Fibroblast of skin of abdomen (primary cell): ENCODE data around the gene SIRPD.

Experiments used
- DNase-seq: peaks from one replicate; pipeline ENCODE4 v3.0.0-alpha.2; 2013

Gene SIRPD

GRCh38 chr20:1493536-1493935, 64.0 kb downstream of the SIRPD start:
- DNase-seq, result no peak

DNA sequence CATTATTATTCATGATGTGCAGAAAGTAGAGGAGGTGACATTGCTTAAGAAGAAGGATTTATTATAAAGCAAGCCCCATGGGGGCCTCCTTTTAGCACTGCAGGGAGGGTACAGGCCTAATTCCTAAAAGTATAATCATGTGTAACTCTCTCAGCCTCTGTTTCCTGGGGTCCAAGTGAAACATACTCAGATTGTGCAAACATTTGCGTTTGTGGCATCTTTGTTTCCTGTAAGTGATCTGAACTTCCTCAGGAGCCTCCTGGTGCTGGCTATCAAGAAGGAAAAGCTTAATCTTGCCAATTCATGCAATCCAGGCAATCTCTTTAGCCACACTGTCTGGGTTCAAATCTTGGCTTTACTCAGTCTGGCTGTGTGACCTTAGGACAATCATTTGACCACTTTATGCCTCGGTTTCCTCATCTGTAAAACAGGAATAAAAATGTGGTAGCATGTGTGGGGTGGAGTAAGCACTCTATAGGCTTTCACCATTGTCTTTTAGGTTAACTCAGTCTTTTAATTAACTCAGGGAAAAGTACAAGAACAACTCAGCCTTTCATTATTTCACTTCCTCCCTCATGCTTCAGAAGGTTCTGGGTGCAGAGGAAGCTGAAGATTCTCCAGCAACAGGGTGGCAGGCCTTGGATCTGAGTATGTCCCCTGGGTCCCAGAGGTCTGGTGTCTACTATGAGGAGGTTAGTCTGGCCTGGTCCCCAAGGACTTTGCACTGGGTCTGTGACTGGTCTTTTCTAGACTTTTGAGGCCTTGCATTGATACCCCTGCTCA, 65.5 kb downstream of the SIRPD start:
- no peak for DNase-seq

DNA sequence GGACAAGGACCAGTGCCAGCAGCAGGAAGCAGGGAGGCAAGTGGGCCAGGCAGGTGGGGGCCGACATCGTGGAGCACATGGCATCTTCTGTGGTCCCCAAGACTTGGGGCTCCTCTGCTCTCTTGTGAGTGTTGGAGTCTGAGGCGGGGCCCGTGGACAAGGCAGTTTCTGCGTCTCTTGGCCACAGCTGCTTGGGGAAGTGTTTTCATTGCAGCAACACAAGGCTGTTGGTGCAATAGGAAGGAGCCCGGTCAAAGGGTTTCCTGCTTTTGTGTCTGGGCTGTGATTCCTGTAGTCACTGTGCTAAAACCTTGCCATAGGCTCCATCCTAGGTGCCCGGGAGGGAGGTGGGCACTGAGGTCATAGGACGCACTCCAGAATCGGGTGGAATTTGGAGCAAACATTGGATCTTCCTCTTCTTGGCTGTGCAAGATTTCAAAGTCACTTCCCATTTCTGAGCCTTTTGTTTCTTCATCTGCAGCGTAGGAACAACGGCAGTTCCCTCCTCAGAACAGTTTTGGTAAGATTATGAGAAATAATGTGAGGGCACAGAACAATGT, 66.1 kb downstream of the SIRPD start, which contains the start of gene SIRPB2:
Gene SIRPB2, minus strand, starts transcription at position 140 of the 560 bp plus-strand sequence. Its CDS starts 61 bp downstream, at position 79.
- no peak for DNase-seq

DNA sequence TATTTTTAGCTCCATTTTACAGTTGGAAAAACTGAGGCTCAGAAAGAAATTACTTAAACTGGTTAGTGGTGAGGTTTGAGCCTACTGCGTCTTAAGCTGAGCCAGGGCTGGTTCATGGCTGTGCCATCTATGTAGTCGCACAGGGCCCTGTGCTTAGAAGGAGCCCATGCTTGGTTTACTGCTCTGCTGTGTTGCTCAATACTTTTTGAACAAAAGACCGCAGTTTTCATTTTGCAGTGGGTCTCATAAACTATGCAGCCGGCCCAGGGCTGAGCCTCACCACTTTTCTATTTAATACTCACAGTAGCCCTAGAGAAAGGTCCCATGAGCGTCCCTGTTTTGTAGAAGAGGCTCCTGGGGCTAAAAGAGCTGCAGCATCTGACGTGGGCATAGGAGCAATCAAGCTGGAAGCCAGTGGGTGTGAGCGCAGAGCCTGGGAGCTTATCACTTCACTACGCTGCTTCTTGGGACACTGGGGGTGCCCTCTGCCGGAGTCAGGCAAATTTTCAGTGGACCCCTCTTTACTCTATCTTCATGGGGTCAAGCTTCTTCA, 66.8 kb downstream of the SIRPD start:
- no peak for DNase-seq

DNA sequence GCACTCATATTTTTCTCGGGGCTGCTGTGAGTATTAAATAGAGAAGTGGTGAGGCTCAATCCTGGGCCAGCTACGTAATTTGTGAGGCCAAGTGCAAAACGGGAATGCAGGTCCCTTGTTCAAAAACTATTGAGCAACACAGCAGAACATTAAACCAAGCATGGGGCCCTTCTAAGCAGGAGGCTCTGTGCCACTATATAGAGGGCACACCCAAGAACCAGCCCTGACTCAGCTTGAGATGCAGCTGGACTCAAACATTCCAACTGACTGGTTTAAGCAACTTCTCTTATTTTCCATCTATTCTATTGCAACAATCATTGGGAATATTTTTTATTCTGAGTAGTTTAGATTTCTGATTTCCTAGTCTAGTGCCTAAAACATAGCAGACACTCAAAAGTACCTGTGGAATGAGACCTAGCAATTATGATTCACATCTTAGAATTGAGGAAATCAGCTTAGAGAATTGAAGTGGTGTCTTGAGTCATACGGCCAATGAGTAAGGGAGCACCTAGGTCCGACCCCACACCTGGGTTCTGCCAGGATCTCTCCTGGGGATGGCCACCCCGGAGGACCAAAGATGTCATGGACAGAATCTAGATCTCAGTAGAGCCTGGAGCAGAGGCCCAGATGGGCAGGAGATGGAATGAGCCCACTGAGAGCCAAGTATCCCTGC, 67.6 kb downstream of the SIRPD start:
- no peak for DNase-seq

GRCh38 chr20:1489325-1489724, 68.2 kb downstream of the SIRPD start:
- no peak for DNase-seq

- DNase-seq, result no peak
These were observed 70.9 kb downstream of the SIRPD start for GRCh38 chr20:1486566-1486965.

DNA sequence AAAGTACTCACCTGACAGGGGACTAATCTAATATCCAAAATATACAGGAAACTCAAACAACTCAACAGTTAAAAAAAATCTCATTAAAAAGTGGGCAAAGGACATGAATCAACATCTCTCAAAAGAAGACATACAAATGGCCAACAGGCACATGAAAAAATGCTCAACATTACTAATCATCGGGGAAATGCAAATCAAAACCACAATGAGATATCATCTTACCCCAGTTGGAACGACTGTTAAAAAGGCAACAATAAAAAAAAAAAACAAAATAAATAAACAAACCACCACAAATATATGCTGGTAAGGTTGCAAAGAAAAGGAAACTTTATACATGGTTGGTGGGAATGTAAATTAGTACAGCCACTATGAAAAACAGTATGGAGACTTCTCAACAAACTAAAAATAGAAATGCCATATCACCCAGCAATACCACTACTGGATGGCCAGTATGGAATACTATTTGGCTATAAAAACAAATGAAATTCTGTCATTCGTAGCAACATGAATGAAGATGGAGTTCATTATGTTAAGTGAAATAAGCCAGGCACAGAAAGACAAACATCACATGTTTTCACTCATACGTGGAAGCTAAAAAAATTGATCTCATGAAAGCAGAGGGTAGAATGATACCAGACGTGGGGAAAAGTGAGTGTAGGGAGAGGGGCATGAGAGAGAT, 72.9 kb downstream of the SIRPD start:
- DNase-seq, result no peak
